ENCODE data around the gene SLC12A4.

- TF ChIP-seq POLR2AphosphoS5 (IDR thresholded peaks at IDR 0.05) (no peak), CTCF (IDR thresholded peaks at IDR 0.05) (no peak), EP300 (IDR thresholded peaks at IDR 0.05) (no peak)
These were observed 53.5 kb downstream of the SLC12A4 start for GRCh38 chr16:67914758-67915495.

All from suprapubic skin (tissue), 4 donors.